ENCODE results near the gene TBC1D3B.

GRCh38 chr17:36149296-36149820 is 27.1 kb downstream of the TBC1D3B start:
- TF ChIP-seq ZNF274 (IDR thresholded peaks at IDR 0.05; ENCODE audit: low read depth, low read length) = no peak
- TF ChIP-seq YY1 (IDR thresholded peaks at IDR 0.05; ENCODE audit: insufficient read depth, insufficient read length) = no peak
